ENCODE measurements around the gene HNRNPF.

- TF ChIP-seq CTCF (IDR thresholded peaks at IDR 0.05; ENCODE audit: low read depth, low read length) (no peak), MYC (IDR thresholded peaks at IDR 0.05; ENCODE audit: low read depth, low read length) (no peak), POLR2A (IDR thresholded peaks at IDR 0.05; ENCODE audit: extremely low read depth, insufficient read length) (no peak), MAX (IDR thresholded peaks at IDR 0.05; ENCODE audit: low read depth, low read length) (no peak)
Measured at GRCh38 chr10:43365001-43365400, 44.0 kb downstream of the HNRNPF start.
